GM13977 (cell line): ENCODE measurements around the gene HTT.

Experiments used
- DNase-seq: peaks from one replicate; pipeline ENCODE4 v3.0.0; 2012; ENCODE audit warnings: low spot score
- in situ Hi-C: fragments of 300-500 bp; cut with MboI; formaldehyde crosslinking; loops from one replicate; pipeline ENCODE4 v1.12.0; 2022; ENCODE audit warnings: low sequenced_read_pairs, low pct_unique_long_range_greater_than_20kb, mixed read lengths, inconsistent platforms; ENCODE audit not compliant: unreplicated experiment
- TF ChIP-seq, protein P1 (sequence below): IDR thresholded peaks from 2 replicates; pipeline ENCODE4 v1.5.1; 2012; ENCODE audit warnings: mild to moderate bottlenecking, control low read depth; ENCODE audit not compliant: insufficient read depth; ENCODE audit errors: extremely low read depth, missing control alignments

The HTT gene

DNA sequence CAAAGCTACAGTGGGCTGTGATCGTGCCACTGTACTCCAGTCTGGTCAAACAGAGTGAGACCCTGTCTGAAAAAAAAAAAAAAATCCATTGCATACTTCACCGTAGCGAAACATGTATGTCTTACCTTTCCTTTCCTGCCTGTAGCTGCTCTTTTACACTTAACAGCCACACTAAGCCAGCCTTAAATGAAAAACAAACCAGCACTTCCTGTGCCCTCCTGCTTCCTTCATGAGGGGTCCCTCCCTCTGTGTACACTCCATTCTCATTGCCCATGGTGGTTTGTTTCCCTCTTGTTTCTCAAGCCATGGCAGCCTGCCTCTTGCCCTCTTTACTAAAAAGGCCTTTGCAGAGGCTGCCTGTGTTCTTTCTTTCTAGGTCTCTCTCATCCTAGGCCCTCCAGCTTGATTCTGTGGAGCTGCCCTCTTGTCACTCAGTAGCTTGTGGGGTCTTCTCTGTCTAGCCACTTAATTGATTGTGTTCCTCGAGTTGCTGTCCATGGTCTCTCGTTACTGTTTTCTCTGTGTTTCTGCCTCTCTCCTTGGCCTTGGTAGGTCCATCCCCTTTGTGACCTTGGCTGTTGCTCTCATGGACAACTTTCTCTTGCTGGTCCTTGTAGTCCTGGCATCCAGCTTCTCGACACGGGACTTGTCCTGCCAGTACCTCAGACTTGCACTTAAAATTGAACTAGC, 122.3 kb downstream of the HTT start:
- TF ChIP-seq, protein P1, sequence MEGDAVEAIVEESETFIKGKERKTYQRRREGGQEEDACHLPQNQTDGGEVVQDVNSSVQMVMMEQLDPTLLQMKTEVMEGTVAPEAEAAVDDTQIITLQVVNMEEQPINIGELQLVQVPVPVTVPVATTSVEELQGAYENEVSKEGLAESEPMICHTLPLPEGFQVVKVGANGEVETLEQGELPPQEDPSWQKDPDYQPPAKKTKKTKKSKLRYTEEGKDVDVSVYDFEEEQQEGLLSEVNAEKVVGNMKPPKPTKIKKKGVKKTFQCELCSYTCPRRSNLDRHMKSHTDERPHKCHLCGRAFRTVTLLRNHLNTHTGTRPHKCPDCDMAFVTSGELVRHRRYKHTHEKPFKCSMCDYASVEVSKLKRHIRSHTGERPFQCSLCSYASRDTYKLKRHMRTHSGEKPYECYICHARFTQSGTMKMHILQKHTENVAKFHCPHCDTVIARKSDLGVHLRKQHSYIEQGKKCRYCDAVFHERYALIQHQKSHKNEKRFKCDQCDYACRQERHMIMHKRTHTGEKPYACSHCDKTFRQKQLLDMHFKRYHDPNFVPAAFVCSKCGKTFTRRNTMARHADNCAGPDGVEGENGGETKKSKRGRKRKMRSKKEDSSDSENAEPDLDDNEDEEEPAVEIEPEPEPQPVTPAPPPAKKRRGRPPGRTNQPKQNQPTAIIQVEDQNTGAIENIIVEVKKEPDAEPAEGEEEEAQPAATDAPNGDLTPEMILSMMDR = no peak
- DNase-seq = no peak
- in situ Hi-C loops = no loop called here

GRCh38 chr4:3197366-3198105, 123.1 kb downstream of the HTT start:
- DNase-seq = no peak
- in situ Hi-C loops = no loop called here
- TF ChIP-seq, protein P1 = no peak

- in situ Hi-C loops = no loop called here
- DNase-seq = no peak
- TF ChIP-seq, protein P1 = no peak
These were observed 124.4 kb downstream of the HTT start for GRCh38 chr4:3198906-3199305.

DNA sequence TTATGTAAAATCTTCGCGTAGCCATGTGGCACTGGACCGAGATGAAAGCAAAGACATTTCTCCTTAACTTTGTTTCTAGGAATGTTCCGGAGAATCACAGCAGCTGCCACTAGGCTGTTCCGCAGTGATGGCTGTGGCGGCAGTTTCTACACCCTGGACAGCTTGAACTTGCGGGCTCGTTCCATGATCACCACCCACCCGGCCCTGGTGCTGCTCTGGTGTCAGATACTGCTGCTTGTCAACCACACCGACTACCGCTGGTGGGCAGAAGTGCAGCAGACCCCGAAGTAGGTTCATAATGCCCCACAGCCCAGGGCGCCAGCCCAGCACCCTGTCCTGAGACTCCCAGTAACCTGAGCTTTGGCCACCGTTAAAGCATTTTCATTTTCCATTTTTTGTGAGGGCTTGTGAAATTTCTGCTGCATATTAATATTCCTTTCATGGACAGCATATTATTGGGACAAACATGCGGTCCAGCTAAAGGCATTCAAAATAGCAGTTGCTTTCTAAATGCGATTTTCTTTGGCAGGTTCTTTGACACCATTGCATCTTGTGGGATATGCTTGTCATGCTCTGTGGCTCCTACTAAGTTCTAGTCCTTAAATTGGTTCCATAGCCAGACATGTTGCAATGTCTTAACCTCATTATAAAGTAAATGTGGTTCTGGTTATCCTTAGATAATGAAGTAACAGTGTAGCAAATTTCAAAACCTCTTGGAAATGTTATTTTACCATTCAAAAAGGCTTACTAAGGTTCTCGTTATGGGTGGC, 125.4 kb downstream of the HTT start:
- TF ChIP-seq, protein P1 = no peak
- in situ Hi-C loops = no loop called here
- DNase-seq = no peak

DNA sequence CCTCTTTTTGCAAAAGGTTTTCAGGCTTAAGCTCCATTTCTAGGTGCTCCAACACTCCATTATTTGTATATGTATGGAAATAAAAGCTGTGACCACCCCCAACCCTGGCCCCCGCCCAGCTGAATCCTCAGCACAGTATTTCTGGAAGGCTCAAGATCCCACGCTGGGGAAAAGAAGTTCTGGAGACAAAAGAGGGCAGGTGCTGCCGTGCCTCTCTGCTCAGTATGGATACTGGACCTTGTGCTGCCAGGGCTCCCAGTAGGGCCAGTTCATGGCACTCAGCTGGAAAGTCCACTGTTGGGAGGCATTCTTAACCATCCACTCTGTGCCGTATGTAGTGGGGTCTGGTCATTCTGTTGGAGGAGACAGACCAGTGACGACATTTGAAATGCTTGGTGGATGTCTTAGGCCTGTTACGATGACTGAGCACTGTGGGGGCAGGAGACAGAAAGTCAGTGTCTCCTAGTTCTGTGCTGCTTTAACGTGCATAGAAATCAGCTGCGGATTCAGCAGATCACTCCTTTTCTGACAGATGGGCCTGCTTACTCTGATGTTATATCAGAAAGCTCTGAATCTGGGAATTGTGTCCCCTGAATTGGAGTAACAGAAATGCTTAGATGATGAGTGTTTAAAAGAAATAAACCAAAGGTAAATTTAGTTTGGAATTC, 126.1 kb downstream of the HTT start:
- TF ChIP-seq, protein P1 = no peak
- in situ Hi-C loops = no loop called here

More for the DNA sequence above, 126.1 kb downstream of the HTT start:
- no peak for DNase-seq
